Esophagus muscularis mucosa (tissue), 4 donors: ENCODE data around the gene ADAMTS7.

Experiments
- EP300 ChIP-seq: sonication (generic); formaldehyde crosslinking; IDR thresholded peaks from one replicate; pipeline ENCODE4 v1.6.1; 2017; ENCODE audit warnings: antibody characterized with exemption
- POLR2A ChIP-seq: fragments of 450-650 bp; IDR thresholded peaks from one replicate; pipeline ENCODE4 v1.6.1; 2017; ENCODE audit warnings: antibody characterized with exemption, moderate library complexity, mild to moderate bottlenecking, low read depth
- POLR2AphosphoS5 ChIP-seq, 2 donors: sonication (generic); formaldehyde crosslinking; IDR thresholded peaks; one replicate each; pipeline ENCODE4 v1.6.1; 2017; ENCODE audit warnings: antibody characterized with exemption in 2 of 2
- TF ChIP-seq, protein P1 (sequence below), 3 experiments: fragments of 200-600 bp in 2 of 3; fragments of 450-650 bp in 1 of 3; sonication (generic) in 2 of 3; IDR thresholded peaks; one replicate each; pipeline ENCODE4 v1.5.1; 2017 to 2019; ENCODE audit warnings: antibody characterized with exemption in 3 of 3, mild to moderate bottlenecking in 2 of 3, moderate library complexity in 1 of 3

DNA sequence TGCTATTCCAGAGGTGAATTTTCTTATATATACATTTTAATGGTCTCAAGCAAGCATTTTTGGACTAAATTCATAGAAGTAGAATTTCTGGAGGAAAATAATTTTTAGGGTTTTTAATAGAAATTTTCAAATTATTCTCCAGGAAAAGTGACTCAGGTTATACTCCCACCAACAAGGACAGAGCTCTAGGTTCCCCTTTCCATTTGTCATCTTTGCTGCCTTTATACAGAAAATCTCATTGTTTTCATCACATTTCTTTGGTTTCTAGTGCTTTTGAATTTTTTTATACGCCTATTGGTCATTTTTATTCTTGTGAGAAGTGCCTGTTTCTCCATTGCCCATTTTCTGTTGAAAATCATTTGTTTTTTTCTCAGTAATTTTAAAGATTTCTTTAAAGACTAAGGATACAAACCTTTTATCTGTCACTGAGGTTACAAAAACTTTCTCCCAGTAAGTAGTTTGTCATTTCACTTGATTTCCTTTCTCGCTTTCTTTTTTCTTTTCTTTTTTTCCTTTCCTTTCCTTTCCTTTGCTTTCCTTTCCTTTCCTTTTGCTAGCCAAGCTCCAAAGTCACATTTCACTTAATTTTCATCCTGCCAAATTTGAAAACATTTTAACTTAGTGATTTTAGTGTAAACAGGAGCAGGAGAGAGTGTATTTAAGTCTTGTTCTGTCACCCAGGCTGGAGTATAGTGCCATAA lies 93.2 kb downstream of the ADAMTS7 start:
- TF ChIP-seq, protein P1, sequence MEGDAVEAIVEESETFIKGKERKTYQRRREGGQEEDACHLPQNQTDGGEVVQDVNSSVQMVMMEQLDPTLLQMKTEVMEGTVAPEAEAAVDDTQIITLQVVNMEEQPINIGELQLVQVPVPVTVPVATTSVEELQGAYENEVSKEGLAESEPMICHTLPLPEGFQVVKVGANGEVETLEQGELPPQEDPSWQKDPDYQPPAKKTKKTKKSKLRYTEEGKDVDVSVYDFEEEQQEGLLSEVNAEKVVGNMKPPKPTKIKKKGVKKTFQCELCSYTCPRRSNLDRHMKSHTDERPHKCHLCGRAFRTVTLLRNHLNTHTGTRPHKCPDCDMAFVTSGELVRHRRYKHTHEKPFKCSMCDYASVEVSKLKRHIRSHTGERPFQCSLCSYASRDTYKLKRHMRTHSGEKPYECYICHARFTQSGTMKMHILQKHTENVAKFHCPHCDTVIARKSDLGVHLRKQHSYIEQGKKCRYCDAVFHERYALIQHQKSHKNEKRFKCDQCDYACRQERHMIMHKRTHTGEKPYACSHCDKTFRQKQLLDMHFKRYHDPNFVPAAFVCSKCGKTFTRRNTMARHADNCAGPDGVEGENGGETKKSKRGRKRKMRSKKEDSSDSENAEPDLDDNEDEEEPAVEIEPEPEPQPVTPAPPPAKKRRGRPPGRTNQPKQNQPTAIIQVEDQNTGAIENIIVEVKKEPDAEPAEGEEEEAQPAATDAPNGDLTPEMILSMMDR (IDR thresholded peaks at IDR 0.05): no peak
- TF ChIP-seq POLR2A (no peak), EP300 (no peak), POLR2AphosphoS5 (IDR thresholded peaks at IDR 0.05) (no peak)
